DND-41 (cell line): ENCODE results near the gene INTS6.

Source experiments
- ATAC-seq: fragments of 200-7000 bp; cut with Tn5 transposase; 3 replicates; pipeline ENCODE4 v1.9.1; 2021; ENCODE audit warnings: low read depth; ENCODE audit not compliant: insufficient read depth
- DNase-seq: peaks from one replicate; pipeline ENCODE4 v3.0.0-alpha.2; 2020
- H2AFZ ChIP-seq: 2 replicates; pipeline ENCODE4 v1.6.0; 2012; ENCODE audit warnings: low read depth, low read length
- H3K27ac ChIP-seq: 2 replicates; pipeline ENCODE4 v1.5.1; 2012; ENCODE audit warnings: low read length, inconsistent platforms
- H3K27me3 ChIP-seq: fragments of 200-600 bp; sonication (generic); 2 replicates; pipeline ENCODE4 v1.6.0; 2012; ENCODE audit warnings: low read length, mild to moderate bottlenecking, inconsistent platforms; ENCODE audit not compliant: insufficient read depth, poor library complexity
- H3K36me3 ChIP-seq: 2 replicates; pipeline ENCODE4 v1.5.1; 2012; ENCODE audit warnings: low read length, inconsistent platforms; ENCODE audit not compliant: insufficient read depth
- H3K4me1 ChIP-seq: 2 replicates; pipeline ENCODE4 v1.5.1; 2012; ENCODE audit warnings: mild to moderate bottlenecking, low read length; ENCODE audit not compliant: insufficient read depth
- H3K4me2 ChIP-seq: 2 replicates; pipeline ENCODE4 v1.6.0; 2012; ENCODE audit warnings: mild to moderate bottlenecking, moderate library complexity, low read length, inconsistent platforms; ENCODE audit not compliant: insufficient read depth
- H3K4me3 ChIP-seq, 2 experiments: fragments of 200-600 bp in 1 of 2; shearing (Covaris generic) in 1 of 2; 2 replicates each; pipeline ENCODE4 v1.5.1; 2012 to 2016; ENCODE audit warnings: inconsistent platforms in 2 of 2, low read length in 2 of 2, mild to moderate bottlenecking in 2 of 2, low read depth in 1 of 2, moderate library complexity in 1 of 2
- H3K79me2 ChIP-seq: 2 replicates; pipeline ENCODE4 v1.6.0; 2012; ENCODE audit warnings: low read length, inconsistent platforms; ENCODE audit not compliant: insufficient read depth
- H3K9ac ChIP-seq: 2 replicates; pipeline ENCODE4 v1.6.0; 2012; ENCODE audit warnings: low read depth, mild to moderate bottlenecking, inconsistent platforms, low read length, moderate library complexity
- H3K9me3 ChIP-seq: 2 replicates; pipeline ENCODE4 v1.5.1; 2012; ENCODE audit warnings: low read length, moderate library complexity, mild to moderate bottlenecking, inconsistent platforms; ENCODE audit not compliant: insufficient read depth, severe bottlenecking
- H4K20me1 ChIP-seq: 2 replicates; pipeline ENCODE4 v1.6.0; 2012; ENCODE audit warnings: low read length; ENCODE audit not compliant: insufficient read depth
- CTCF ChIP-seq: IDR thresholded peaks from 2 replicates; pipeline ENCODE4 v1.5.1; 2012; ENCODE audit warnings: borderline replicate concordance, low read length, moderate library complexity, mild to moderate bottlenecking; ENCODE audit not compliant: poor library complexity, severe bottlenecking; ENCODE audit errors: extremely low read depth
- EZH2 ChIP-seq: IDR thresholded peaks from 3 replicates; pipeline ENCODE4 v1.6.1; 2012; ENCODE audit warnings: borderline replicate concordance, low read depth, mild to moderate bottlenecking, moderate library complexity, low read length, inconsistent platforms; ENCODE audit not compliant: severe bottlenecking

INTS6 gene

GRCh38 chr13:51348069-51348967 lies 104.5 kb downstream of the INTS6 start:
- Histone ChIP-seq H2AFZ (no peak overlapping the region), H3K27ac (no peak overlapping the region), H4K20me1 (no peaks in the 10 kb centered on the region), H3K4me1 (no peaks in the 10 kb centered on the region), H3K9ac (no peak overlapping the region), H3K9me3 (no peaks in the 10 kb centered on the region), H3K79me2 (no peaks in the 10 kb centered on the region), H3K4me2 (no peak overlapping the region), H3K4me3 (no peak overlapping the region), H3K36me3 (no peaks in the 10 kb centered on the region), H3K27me3 (no peaks in the 10 kb centered on the region)
- ATAC-seq (no peak), DNase-seq (no peak)
- TF ChIP-seq CTCF (no peak), EZH2 (no peak)

- no peak overlapping the region for H3K27ac ChIP-seq
- H3K27me3 ChIP-seq, result no peaks in the 10 kb centered on the region
- H3K4me1 ChIP-seq, result no peaks in the 10 kb centered on the region
- H3K9me3 ChIP-seq, result no peaks in the 10 kb centered on the region
- H3K4me3 ChIP-seq, result no peak overlapping the region
- no peak overlapping the region for H3K4me2 ChIP-seq
- no peaks in the 10 kb centered on the region for H4K20me1 ChIP-seq
- no peak for DNase-seq
- no peaks in the 10 kb centered on the region for H3K36me3 ChIP-seq
- ATAC-seq, result no peak
- no peak overlapping the region for H3K9ac ChIP-seq
- TF ChIP-seq CTCF, result no peak
- TF ChIP-seq EZH2, result no peak
- no peaks in the 10 kb centered on the region for H3K79me2 ChIP-seq
- no peak overlapping the region for H2AFZ ChIP-seq
Measured at GRCh38 chr13:51347099-51347498, 105.7 kb downstream of the INTS6 start.

GRCh38 chr13:51346397-51346796 lies 106.4 kb downstream of the INTS6 start:
- no peak for TF ChIP-seq EZH2
- no peak for TF ChIP-seq CTCF
- Histone ChIP-seq H3K4me1 (no peaks in the 10 kb centered on the region), H3K4me3 (no peak overlapping the region), H3K79me2 (no peaks in the 10 kb centered on the region), H3K27me3 (no peaks in the 10 kb centered on the region), H4K20me1 (no peaks in the 10 kb centered on the region), H3K9ac (no peak overlapping the region), H3K4me2 (no peak overlapping the region), H3K27ac (no peak overlapping the region), H3K36me3 (no peaks in the 10 kb centered on the region), H2AFZ (no peak overlapping the region), H3K9me3 (no peaks in the 10 kb centered on the region)
- no peak for DNase-seq
- no peak for ATAC-seq
